IMR-90 (cell line): ENCODE results near the gene ACAP2. TPM values are rescaled to one million over a fixed set of nuclear protein-coding genes. Genes with fewer than 3 reads are reported as not detected.

Source experiments
- ATAC-seq: fragments of 200-7000 bp; cut with Tn5 transposase; 2 replicates; pipeline ENCODE4 v1.9.1; 2020; ENCODE audit warnings: low read depth, mild to moderate bottlenecking, moderate library complexity
- BruUV-seq: library from RNA; stranded (reverse); fragments of 400-500 nt; replicated peaks from 2 replicates; lab custom pipeline; 2021; lab: Mats Ljungman, UMichigan
- CTCF ChIA-PET: fragments of 300-600 bp; formaldehyde crosslinking; extraction: SDS; loops from one replicate; lab custom pipeline; 2021; ENCODE audit warnings: antibody characterized with exemption; lab: Yijun Ruan, JAX
- POLR2A ChIA-PET: fragments of 300-600 bp; sonication (Branson Sonifier 250); formaldehyde crosslinking; loops from one replicate; lab custom pipeline; 2022; ENCODE audit warnings: antibody characterized with exemption; ENCODE audit not compliant: unreplicated experiment; lab: Charles Lee
- DNase-seq: peaks from one replicate; pipeline ENCODE4 v3.0.0; 2013
- H2AFZ ChIP-seq: replicated peaks from 2 replicates; pipeline ENCODE3; 2013; ENCODE audit warnings: low read length, mild to moderate bottlenecking; ENCODE audit not compliant: poor library complexity
- H2AK5ac ChIP-seq: 2 replicates; pipeline ENCODE4 v1.6.1; 2013; ENCODE audit warnings: low read depth, low read length, inconsistent platforms
- H2AK9ac ChIP-seq: replicated peaks from 2 replicates; pipeline ENCODE3; 2013; ENCODE audit warnings: mild to moderate bottlenecking, low read depth, low read length, moderate library complexity; ENCODE audit not compliant: poor library complexity
- H2BK120ac ChIP-seq: 2 replicates; pipeline ENCODE4 v1.6.1; 2013; ENCODE audit warnings: low read depth, low read length, inconsistent platforms
- H2BK15ac ChIP-seq: 3 replicates; pipeline ENCODE4 v1.6.1; 2013; ENCODE audit warnings: low read depth, low read length, inconsistent platforms
- H2BK20ac ChIP-seq: 2 replicates; pipeline ENCODE4 v1.6.1; 2013; ENCODE audit warnings: low read depth, mild to moderate bottlenecking, inconsistent platforms, low read length, moderate library complexity
- H2BK5ac ChIP-seq: 2 replicates; pipeline ENCODE4 v1.6.1; 2013; ENCODE audit warnings: mild to moderate bottlenecking, low read depth, low read length, inconsistent platforms; ENCODE audit not compliant: poor library complexity, severe bottlenecking
- H3K14ac ChIP-seq: replicated peaks from 2 replicates; pipeline ENCODE4 v1.6.1; 2013; ENCODE audit warnings: low read depth, low read length, inconsistent platforms
- H3K18ac ChIP-seq: 2 replicates; pipeline ENCODE4 v1.6.1; 2013; ENCODE audit warnings: low read depth, low read length, control low read depth
- H3K23ac ChIP-seq: 2 replicates; pipeline ENCODE4 v1.6.1; 2013; ENCODE audit warnings: low read depth, low read length, inconsistent platforms
- H3K27ac ChIP-seq: 2 replicates; pipeline ENCODE4 v1.5.1; 2013; ENCODE audit warnings: mild to moderate bottlenecking, control low read depth, low read length; ENCODE audit not compliant: insufficient read depth
- H3K27me3 ChIP-seq: 2 replicates; pipeline ENCODE4 v1.6.1; 2013; ENCODE audit warnings: low read length; ENCODE audit not compliant: control insufficient read depth, insufficient read depth
- H3K36me3 ChIP-seq: 2 replicates; pipeline ENCODE4 v1.6.1; 2013; ENCODE audit warnings: low read length, mixed read lengths; ENCODE audit not compliant: control insufficient read depth, insufficient read depth
- H3K4ac ChIP-seq: 2 replicates; pipeline ENCODE4 v1.6.1; 2013; ENCODE audit warnings: low read depth, low read length, inconsistent platforms
- H3K4me1 ChIP-seq: 2 replicates; pipeline ENCODE4 v1.6.1; 2013; ENCODE audit warnings: low read length, mixed read lengths; ENCODE audit not compliant: control insufficient read depth, insufficient read depth
- H3K4me2 ChIP-seq: 2 replicates; pipeline ENCODE4 v1.6.1; 2013; ENCODE audit warnings: low read depth, mild to moderate bottlenecking, control low read depth, low read length, moderate library complexity
- H3K4me3 ChIP-seq: 2 replicates; pipeline ENCODE4 v1.5.1; 2013; ENCODE audit warnings: low read depth, mild to moderate bottlenecking, control low read depth, low read length, moderate library complexity; ENCODE audit not compliant: insufficient read depth
- H3K56ac ChIP-seq: 2 replicates; pipeline ENCODE4 v1.6.1; 2013; ENCODE audit warnings: low read length, inconsistent platforms; ENCODE audit not compliant: insufficient read depth; ENCODE audit errors: extremely low read depth
- H3K79me1 ChIP-seq, 2 experiments: 2 replicates each; pipeline ENCODE4 v1.6.1; 2013; ENCODE audit warnings: low read length in 2 of 2, inconsistent platforms in 1 of 2, low read depth in 1 of 2
- H3K9ac ChIP-seq: 2 replicates; pipeline ENCODE4 v1.6.1; 2013; ENCODE audit warnings: low read depth, low read length, control low read depth
- H3K9me1 ChIP-seq: 2 replicates; pipeline ENCODE4 v1.6.1; 2013; ENCODE audit warnings: low read length, inconsistent platforms; ENCODE audit not compliant: insufficient read depth
- H3K9me3 ChIP-seq: 2 replicates; pipeline ENCODE4 v1.6.1; 2013; ENCODE audit warnings: low read length; ENCODE audit not compliant: control insufficient read depth, insufficient read depth
- H4K20me1 ChIP-seq: 2 replicates; pipeline ENCODE4 v1.6.1; 2013; ENCODE audit warnings: low read length, inconsistent platforms; ENCODE audit not compliant: insufficient read depth
- H4K5ac ChIP-seq: 2 replicates; pipeline ENCODE4 v1.6.1; 2013; ENCODE audit warnings: mild to moderate bottlenecking, low read depth, low read length, control low read depth
- H4K8ac ChIP-seq, 2 experiments: 2 replicates each; pipeline ENCODE4 v1.6.1; 2013; ENCODE audit warnings: low read depth in 2 of 2, low read length in 2 of 2, control low read depth in 1 of 2, inconsistent platforms in 1 of 2
- H4K91ac ChIP-seq: 2 replicates; pipeline ENCODE4 v1.6.1; 2013; ENCODE audit warnings: low read depth, low read length, inconsistent platforms; ENCODE audit not compliant: insufficient read depth
- BHLHE40 ChIP-seq: fragments of 150-350 bp; IDR thresholded peaks from 2 replicates; pipeline ENCODE4 v1.6.1; 2016; ENCODE audit warnings: mild to moderate bottlenecking, low read depth, low read length
- CEBPB ChIP-seq: IDR thresholded peaks from 2 replicates; pipeline ENCODE4 v1.6.1; 2012; ENCODE audit warnings: low read depth, low read length, improper control_type of control experiment
- MAZ ChIP-seq: IDR thresholded peaks from 2 replicates; pipeline ENCODE4 v1.6.1; 2012; ENCODE audit warnings: low read depth, mild to moderate bottlenecking, low read length, improper control_type of control experiment, moderate library complexity, borderline replicate concordance
- NFE2L2 ChIP-seq: fragments of 150-350 bp; IDR thresholded peaks from 2 replicates; pipeline ENCODE4 v1.6.1; 2016; ENCODE audit warnings: low read depth, mild to moderate bottlenecking, low read length
- RCOR1 ChIP-seq: IDR thresholded peaks from 2 replicates; pipeline ENCODE4 v1.6.1; 2012; ENCODE audit warnings: mild to moderate bottlenecking, low read length, improper control_type of control experiment; ENCODE audit not compliant: insufficient replicate concordance
- RFX5 ChIP-seq: IDR thresholded peaks from 2 replicates; pipeline ENCODE4 v1.8.0; 2012; ENCODE audit warnings: low read depth, mild to moderate bottlenecking, low read length, moderate library complexity
- WGBS, 2 experiments: methylation state at CpG; one replicate each; pipeline versions ENCODE4 v1.1.5 to v1.1.7; 2013; ENCODE audit warnings: missing lambda C conversion rate in 2 of 2; ENCODE audit not compliant: insufficient read length in 1 of 2; ENCODE audit errors: extremely low coverage in 2 of 2; 5-methylcytosine and 5-hydroxymethylcytosine counted together
- dilution Hi-C: fragments of 300-500 bp; cut with HindIII; formaldehyde crosslinking; loops from one replicate; pipeline ENCODE4 v1.14.3; 2018; ENCODE audit warnings: low sequenced_read_pairs; ENCODE audit not compliant: unreplicated experiment
- in situ Hi-C: fragments of 300-500 bp; cut with MboI; formaldehyde crosslinking; loops from 3 replicates; pipeline ENCODE4 v1.14.3; 2019; ENCODE audit warnings: low sequenced_read_pairs, inconsistent platforms, mixed read lengths
- intact Hi-C: fragments of 100-400 bp; cut with micrococcal nuclease; formaldehyde crosslinking; loops from 2 replicates; pipeline ENCODE4 v1.10.0; 2022
- polyA plus RNA-seq, 3 experiments: library from polyadenylated mRNA; depleted of rRNA; stranded (reverse); fragments of >200 nt; gene quantifications; 2 replicates each; pipeline ENCODE4 v1.2.3, GENCODE V29; 2012; ENCODE audit warnings: low replicate concordance in 1 of 3
- total RNA-seq: library from RNA; depleted of rRNA; stranded (reverse); fragments of >200 nt; gene quantifications from 2 replicates; pipeline ENCODE4 v1.2.3, GENCODE V29; 2012

ACAP2 gene
- total and polyA plus RNA-seq, 2 of the 4 experiments (the other 2 are of a cell fraction) = 11.9 to 35.1 TPM

DNA sequence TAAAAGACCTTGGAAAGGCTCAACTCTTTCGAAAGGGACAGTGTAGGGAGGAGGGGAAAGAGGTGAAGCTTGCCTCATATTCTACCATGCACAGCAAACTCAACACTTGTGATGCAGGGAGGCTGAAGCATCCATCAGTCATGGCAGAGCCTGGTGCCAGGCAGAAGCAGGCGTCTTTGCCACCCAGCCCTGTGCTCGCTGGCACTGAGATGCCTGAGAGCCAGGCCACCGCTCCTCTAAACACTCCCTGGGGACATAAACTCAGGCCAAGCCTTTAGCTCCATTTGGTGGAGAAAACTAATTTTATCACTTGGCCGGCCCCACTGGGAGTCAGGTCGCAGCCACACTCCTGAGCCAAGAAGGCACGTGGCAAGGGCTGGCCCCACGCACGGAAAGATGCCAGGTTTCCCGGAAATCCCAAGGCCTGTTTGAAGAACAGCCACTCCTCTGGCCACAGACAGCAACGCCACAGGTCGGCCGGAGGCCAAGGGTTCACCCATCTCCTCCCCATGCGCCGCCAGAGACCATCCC is 202.6 kb downstream of the ACAP2 start:
- Histone ChIP-seq H3K9me1 (peaks cover 8% of the 10 kb centered on the region; the same call in 1 of the 2 replicates), H3K9ac (no peak overlapping the region), H3K27ac (no peak overlapping the region), H3K56ac (no peak overlapping the region), H3K79me1 (peaks cover 22 to 25% of the 10 kb centered on the region in 2 experiments), H3K14ac (no peak overlapping the region), H3K4ac (no peak overlapping the region), H2BK5ac (no peak overlapping the region), H4K8ac (no peak overlapping the region), H3K18ac (no peak overlapping the region), H2BK20ac (no peak overlapping the region), H2BK15ac (no peak overlapping the region), H3K4me1 (no peaks in the 10 kb centered on the region; the same call in 1 of the 2 replicates), H2BK120ac (no peak overlapping the region), H2AFZ (no peak overlapping the region), H4K91ac (no peak overlapping the region), H3K4me2 (no peak overlapping the region), H3K9me3 (no peaks in the 10 kb centered on the region), H3K27me3 (no peaks in the 10 kb centered on the region), H2AK5ac (no peak overlapping the region), H4K5ac (no peak overlapping the region), H3K36me3 (no peaks in the 10 kb centered on the region), H2AK9ac (no peak overlapping the region), H4K20me1 (no peaks in the 10 kb centered on the region), H3K23ac (no peak overlapping the region), H3K4me3 (no peak overlapping the region)
- POLR2A ChIA-PET = no interaction called here
- WGBS, 2 experiments = 68% methylated on average over 5 of the region's 15 CpGs; no CpG with 5 or more reads in 1 of the 2 experiments
- DNase-seq (no peak), ATAC-seq (no peak)
- CTCF ChIA-PET = interaction anchor here (1.7 kb wide), 1 partner anchor 9 kb away, joined by 4 read pairs; no protein-coding TSS in a partner anchor
- in situ Hi-C loops = no loop called here
- no TSS peak for BruUV-seq
- TF ChIP-seq MAZ (no peak), RFX5 (no peak), NFE2L2 (no peak), CEBPB (no peak), RCOR1 (no peak), BHLHE40 (no peak)
- dilution Hi-C loops = no loop called here
- intact Hi-C loops = no loop called here
